Spleen (tissue), 7 donors: ENCODE results near the gene TTYH1.
"Not testable (repeated sequence)": the region's sequence is repeated elsewhere in the genome, so short reads cannot be mapped to it uniquely, and the experiment has no call there.

ENCODE experiments used
- CTCF ChIP-seq, 11 experiments: fragments of 200-600 bp in 7 of 11; fragments of 450-650 bp in 4 of 11; sonication (generic) in 4 of 11; IDR thresholded peaks in 8 of 11; conservative IDR thresholded peaks in 3 of 11; 1 replicate in 7 of 11; 2 replicates in 4 of 11; pipeline versions ENCODE4 v1.4.0 to v1.8.0; 2016 to 2021; ENCODE audit warnings: antibody characterized with exemption in 11 of 11, inconsistent platforms in 4 of 11, mild to moderate bottlenecking in 1 of 11
- POLR2AphosphoS5 ChIP-seq, 3 donors: sonication (generic); formaldehyde crosslinking; IDR thresholded peaks; one replicate each; pipeline ENCODE4 v1.5.1; 2017; ENCODE audit warnings: antibody characterized with exemption in 3 of 3
- donor health status: DM: no; HTN: no; CAD: no; lungs with moderate emphysema.
- donor health status: DM: no; HTN: no; CAD: no.
- donor health status: DM: no; HTN: no; CAD: no.

- TF ChIP-seq CTCF (IDR thresholded peaks at IDR 0.05 in 8 of 11, conservative IDR thresholded peaks at IDR 0.05 in 3 of 11); POLR2AphosphoS5 (IDR thresholded peaks at IDR 0.05): not testable (repeated sequence)
Observed at GRCh38 chr19:54375181-54375938, 39.9 kb upstream of the TTYH1 start.
